ENCODE data around the gene NEO1.

Gene NEO1

GRCh38 chr15:73051807-73052652 is at the start of gene NEO1:
Gene NEO1 (plus strand): TSS chr15:73052463. CDS start chr15:73052676, 213 bp downstream.
- peak; percentile 85 for DNase-seq

- no peak for DNase-seq
Observed at GRCh38 chr15:73004462-73004861, 47.8 kb upstream of the NEO1 start.

- DNase-seq: no peak
Observed at GRCh38 chr15:73005032-73005431, 47.2 kb upstream of the NEO1 start.

GRCh38 chr15:73005446-73005845 is 46.8 kb upstream of the NEO1 start:
- no peak for DNase-seq

GRCh38 chr15:73006523-73006922 is 45.7 kb upstream of the NEO1 start:
- DNase-seq: no peak

- no peak for DNase-seq
Observed at GRCh38 chr15:73009066-73010056, 42.9 kb upstream of the NEO1 start.

- DNase-seq: no peak
Observed at GRCh38 chr15:73010154-73011152, 41.8 kb upstream of the NEO1 start.

GRCh38 chr15:73014904-73015303 is 37.4 kb upstream of the NEO1 start:
- DNase-seq: no peak

GRCh38 chr15:73015493-73015892 is 36.8 kb upstream of the NEO1 start:
- no peak for DNase-seq

GRCh38 chr15:73017987-73018386 is 34.3 kb upstream of the NEO1 start:
- DNase-seq: no peak

- DNase-seq: no peak
Observed at GRCh38 chr15:73019154-73019553, 33.1 kb upstream of the NEO1 start.

- no peak for DNase-seq
Observed at GRCh38 chr15:73019601-73020146, 32.6 kb upstream of the NEO1 start.

GRCh38 chr15:73021139-73021621 is 31.1 kb upstream of the NEO1 start:
- no peak for DNase-seq

- no peak for DNase-seq
Observed at GRCh38 chr15:73022161-73022560, 30.1 kb upstream of the NEO1 start.

GRCh38 chr15:73023071-73023470 is 29.2 kb upstream of the NEO1 start:
- DNase-seq: no peak

- DNase-seq: no peak
Observed at GRCh38 chr15:73024168-73024567, 28.1 kb upstream of the NEO1 start.

- no peak for DNase-seq
Observed at GRCh38 chr15:73026511-73027054, 25.7 kb upstream of the NEO1 start.

- no peak for DNase-seq
Observed at GRCh38 chr15:73028031-73028430, 24.2 kb upstream of the NEO1 start.

- DNase-seq: no peak
Observed at GRCh38 chr15:73028831-73029451, 23.3 kb upstream of the NEO1 start.

- DNase-seq: no peak
Observed at GRCh38 chr15:73030122-73030679, 22.1 kb upstream of the NEO1 start.

- no peak for DNase-seq
Observed at GRCh38 chr15:73031648-73032047, 20.6 kb upstream of the NEO1 start.
